Epidermal melanocyte (primary cell): Measurements from ENCODE around the gene HDHD2.

Experiments used
- DNase-seq: peaks from one replicate; pipeline ENCODE4 v3.0.0; 2011; ENCODE audit warnings: low spot score; ENCODE audit not compliant: insufficient read length

The HDHD2 gene

DNA sequence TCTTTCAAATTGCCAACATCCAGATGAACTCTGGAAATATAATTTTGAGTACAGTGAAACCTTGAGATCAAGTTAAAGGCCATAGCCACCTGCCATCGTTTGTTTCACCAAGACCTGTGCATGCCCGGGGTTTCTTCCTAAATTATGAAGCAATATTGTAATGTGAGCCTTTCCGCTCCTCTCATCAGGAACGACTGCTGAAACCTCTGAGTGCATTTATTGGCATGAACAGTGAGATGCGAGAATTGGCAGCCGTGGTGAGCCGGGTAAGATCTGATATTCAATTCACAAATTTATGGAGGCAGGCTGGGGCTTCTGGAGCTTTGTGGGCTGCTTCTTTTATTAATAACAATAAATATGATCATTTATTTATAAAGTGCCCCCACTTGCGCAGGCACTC lies 87.2 kb downstream of the HDHD2 start:
- DNase-seq: no peak

DNA sequence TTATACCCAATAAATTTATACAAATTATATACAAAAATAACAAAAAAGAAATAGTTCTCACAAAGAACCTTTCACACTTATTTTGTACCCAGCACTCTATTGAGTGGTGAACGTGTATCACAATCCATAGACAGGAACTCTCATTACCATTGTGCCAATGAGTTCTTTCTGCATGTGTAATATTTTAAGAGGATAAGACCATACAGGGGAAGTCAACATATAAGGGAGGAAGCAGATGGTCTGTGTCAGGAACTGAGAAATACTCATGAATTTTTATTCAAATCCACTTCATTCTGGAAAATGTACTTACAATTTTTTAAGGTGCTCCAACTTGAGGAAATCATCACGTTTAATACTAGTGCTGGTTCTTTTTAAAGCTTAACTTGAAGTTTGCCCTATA lies 87.8 kb downstream of the HDHD2 start:
- DNase-seq: no peak
